22Rv1 (cell line): ENCODE measurements around the gene SPEM2.

Experiments
- H3K27ac ChIP-seq: fragments of 450-650 bp; 2 replicates; pipeline ENCODE4 v1.5.1; 2017
- ZFX ChIP-seq: fragments of 450-650 bp; IDR thresholded peaks from 2 replicates; pipeline ENCODE4 v1.6.1; 2017; ENCODE audit warnings: antibody characterized with exemption, borderline replicate concordance
- TF ChIP-seq, protein P1 (sequence below): fragments of 450-650 bp; IDR thresholded peaks from 2 replicates; pipeline ENCODE4 v1.5.1; 2017; ENCODE audit warnings: mild to moderate bottlenecking

The SPEM2 gene

DNA sequence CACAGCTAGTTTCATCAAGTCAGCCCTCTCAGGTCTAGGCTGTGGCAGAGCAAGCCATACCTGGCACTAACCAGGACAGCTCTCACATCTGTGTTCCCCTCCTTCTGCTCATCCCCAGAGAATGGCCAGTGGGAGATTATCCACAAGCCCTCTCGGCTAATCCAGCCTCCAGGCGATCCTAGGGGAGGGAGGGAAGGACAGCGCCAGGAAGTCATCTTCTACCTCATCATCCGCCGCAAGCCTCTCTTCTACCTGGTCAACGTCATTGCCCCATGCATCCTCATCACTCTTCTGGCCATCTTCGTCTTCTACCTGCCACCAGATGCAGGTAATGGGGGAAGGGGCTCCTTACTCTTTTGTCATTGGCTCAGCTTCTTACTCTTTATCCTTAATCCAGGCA is 23.0 kb downstream of the SPEM2 start:
- TF ChIP-seq, protein P1, sequence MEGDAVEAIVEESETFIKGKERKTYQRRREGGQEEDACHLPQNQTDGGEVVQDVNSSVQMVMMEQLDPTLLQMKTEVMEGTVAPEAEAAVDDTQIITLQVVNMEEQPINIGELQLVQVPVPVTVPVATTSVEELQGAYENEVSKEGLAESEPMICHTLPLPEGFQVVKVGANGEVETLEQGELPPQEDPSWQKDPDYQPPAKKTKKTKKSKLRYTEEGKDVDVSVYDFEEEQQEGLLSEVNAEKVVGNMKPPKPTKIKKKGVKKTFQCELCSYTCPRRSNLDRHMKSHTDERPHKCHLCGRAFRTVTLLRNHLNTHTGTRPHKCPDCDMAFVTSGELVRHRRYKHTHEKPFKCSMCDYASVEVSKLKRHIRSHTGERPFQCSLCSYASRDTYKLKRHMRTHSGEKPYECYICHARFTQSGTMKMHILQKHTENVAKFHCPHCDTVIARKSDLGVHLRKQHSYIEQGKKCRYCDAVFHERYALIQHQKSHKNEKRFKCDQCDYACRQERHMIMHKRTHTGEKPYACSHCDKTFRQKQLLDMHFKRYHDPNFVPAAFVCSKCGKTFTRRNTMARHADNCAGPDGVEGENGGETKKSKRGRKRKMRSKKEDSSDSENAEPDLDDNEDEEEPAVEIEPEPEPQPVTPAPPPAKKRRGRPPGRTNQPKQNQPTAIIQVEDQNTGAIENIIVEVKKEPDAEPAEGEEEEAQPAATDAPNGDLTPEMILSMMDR: no peak
- TF ChIP-seq ZFX: no peak
- H3K27ac ChIP-seq: no peak overlapping the region

DNA sequence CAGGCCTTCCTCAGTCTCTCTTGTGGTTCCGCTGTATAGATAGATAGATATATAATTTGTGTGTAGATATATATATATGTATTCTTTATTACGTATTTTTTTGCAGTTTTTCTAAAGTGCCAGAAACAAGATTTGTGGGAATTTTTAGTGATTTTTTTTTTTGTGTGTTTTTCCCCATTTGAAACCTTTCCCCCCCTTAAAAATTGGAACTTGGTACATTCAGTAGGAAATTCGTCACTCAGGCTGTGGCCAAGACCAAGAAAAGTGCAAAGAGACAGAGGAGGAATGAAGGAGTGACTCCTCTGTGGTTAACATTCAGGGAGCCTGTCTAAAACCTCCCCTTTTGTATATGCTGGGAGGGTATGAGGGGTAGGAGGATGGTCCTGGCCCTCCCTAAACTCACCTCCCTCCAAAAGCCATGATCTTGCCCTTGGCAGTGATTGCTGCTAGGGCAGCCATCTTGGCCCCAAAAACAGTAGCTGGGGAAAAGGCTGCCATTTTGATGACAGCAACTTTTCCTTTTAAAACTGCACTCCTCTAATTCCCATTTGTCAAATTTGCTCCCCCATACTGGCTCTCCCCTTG is 34.6 kb downstream of the SPEM2 start:
- TF ChIP-seq, protein P1: no peak
- TF ChIP-seq ZFX: no peak
- 0 out of 2 replicates have a peak overlapping the region, but pooled peaks have one; percentile 13 for H3K27ac ChIP-seq

DNA sequence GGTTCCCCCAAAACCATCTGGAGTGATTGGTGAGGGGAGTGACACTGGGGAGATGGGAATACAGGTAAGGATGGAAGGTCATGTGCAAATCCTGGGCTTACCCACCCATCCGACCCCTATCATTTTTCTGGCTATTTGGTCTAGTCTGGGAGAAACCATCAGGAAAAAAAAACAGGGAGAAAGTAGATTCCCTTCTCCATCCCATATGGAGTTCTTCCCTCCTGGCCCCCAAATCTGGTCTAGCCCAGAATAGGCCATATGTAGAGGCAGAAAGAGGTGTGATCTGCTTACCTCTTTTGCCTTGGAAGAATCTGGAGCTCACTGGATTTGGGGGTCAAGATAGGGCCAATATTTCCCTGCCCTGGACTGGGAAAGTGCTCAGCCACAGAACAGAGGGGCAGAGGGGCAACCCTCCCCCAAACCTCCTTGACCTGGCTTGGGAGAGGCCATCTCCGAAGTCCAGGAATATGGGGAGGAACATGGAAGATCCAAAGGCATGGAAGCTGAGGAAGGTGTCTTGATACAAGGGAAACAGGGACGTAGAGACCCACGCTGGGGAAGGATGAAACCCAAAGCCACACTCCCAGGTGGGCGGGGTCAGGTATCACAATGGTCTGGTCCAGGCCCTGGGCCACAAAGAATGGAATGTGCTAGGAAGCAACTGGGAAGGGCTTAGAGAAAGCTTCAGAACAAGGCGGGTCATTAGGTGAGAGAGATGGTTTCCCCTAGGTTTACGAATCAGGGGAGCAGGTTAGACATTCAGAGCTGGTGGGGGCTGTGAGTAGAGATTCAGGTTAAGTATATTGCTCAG is 35.6 kb downstream of the SPEM2 start:
- TF ChIP-seq, protein P1: no peak
- TF ChIP-seq ZFX: no peak
- no peak overlapping the region for H3K27ac ChIP-seq

DNA sequence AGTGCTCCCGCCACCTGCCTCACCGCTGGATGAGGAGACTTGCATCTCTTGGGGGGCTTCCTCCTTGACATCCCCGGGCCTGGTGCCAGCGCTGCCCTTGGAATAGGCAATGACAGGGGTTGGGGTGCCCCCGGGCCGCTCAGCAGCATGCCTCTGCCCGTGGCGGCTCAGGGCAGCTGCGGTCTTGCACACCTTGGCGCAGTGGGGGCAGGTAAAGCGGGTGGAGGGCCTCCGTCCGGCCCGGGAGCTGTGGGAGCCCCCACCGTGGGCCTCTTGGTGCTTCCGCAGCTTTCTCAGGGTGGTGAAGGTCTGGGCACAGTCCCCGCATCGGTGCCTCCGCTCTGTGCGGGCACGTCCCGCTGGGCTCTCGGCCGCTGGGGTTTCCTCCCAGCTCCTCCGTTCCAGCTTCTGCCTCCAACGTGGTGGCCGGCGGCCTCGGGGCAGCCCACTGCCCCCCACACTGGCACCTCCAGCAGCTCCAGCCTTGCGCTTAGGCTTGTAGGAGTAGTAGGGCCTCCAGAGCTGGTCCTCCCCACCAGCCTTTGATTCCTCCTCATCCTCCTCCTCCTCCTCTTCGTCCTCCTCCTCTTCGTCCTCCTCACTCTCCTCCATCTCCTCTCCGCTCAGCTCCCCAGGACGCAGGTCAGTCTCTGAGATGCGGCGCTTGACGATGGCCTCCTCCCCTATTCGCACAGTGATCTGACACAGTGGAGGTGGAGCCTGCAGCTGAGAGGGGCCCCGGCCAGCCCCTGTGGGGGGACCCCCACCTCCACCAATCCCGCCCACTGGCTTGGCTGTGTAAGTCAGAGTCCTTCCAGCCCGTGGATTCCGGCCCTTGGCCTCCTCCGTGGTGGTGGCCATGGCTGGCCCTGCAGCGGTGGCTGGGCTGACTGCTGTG is 37.3 kb downstream of the SPEM2 start:
- H3K27ac ChIP-seq: no peak overlapping the region
- TF ChIP-seq, protein P1: no peak
- TF ChIP-seq ZFX: no peak

DNA sequence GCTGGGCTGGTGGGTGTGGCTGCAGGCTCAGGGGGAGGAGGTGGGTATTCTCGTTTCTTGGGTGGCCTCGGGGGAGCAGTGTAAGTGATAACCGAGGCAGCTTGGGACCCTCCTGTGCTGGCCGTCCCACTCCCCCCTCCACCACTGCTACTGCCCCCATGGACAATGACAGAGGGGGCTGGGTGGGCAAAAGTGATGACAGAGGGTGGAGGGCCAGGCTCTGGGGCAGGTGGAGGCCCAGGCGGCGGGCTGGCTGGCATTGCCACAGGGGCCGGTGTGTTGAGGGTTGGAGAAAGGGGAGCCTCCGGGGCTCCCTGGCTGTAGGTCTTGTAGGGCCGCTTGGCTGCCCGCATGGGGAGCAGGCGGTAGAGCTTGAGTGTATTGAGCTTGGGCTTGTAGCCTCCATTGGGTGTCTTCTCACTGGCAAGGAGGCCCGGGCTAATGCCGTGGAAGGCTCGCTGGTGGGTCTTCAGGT is 38.0 kb downstream of the SPEM2 start:
- no peak for TF ChIP-seq ZFX
- TF ChIP-seq, protein P1: no peak
- H3K27ac ChIP-seq: no peak overlapping the region

DNA sequence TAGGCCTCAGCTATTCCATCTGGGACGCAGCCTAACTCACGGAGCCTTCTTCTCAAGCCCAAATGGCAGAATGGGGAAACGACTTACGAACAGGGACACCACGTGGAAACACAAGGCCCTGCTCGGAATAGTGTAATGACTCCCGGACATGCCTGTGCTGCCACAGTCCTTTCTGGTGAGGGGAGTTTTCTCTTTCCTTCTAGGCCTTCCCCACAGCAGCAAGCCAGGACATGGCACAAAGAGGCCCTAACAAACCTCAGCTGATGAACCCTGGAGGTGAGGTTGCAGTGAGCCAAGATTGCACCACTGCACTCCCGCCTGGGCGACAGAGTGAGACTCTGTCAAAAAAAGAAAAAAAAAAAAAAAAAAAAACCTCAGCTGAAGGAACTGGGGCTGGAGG is 38.7 kb downstream of the SPEM2 start:
- no peak overlapping the region for H3K27ac ChIP-seq
- TF ChIP-seq ZFX: no peak
- TF ChIP-seq, protein P1: no peak
